A549 (cell line): ENCODE results near the gene PRR7. TPM values are rescaled to one million over a fixed set of nuclear protein-coding genes. Genes with fewer than 3 reads are reported as not detected.

ENCODE experiments used
- ATAC-seq, 2 experiments: fragments of 200-7000 bp in 1 of 2; fragments of >200 bp in 1 of 2; cut with Nextera tagmentation in 1 of 2; cut with Tn5 transposase in 1 of 2; 3 replicates each; pipeline versions ENCODE4 v1.8.0 to v1.9.1; 2018 to 2020; ENCODE audit warnings: mild to moderate bottlenecking in 1 of 2, moderate library complexity in 1 of 2
- CTCF ChIA-PET: fragments of 300-600 bp; sonication (Branson Sonifier 250); formaldehyde crosslinking; extraction: SDS; loops from one replicate; lab custom pipeline; 2021; ENCODE audit warnings: antibody characterized with exemption, inconsistent platforms; lab: Yijun Ruan, JAX
- POLR2A ChIA-PET: fragments of 350-600 bp; formaldehyde crosslinking; extraction: SDS; loops from one replicate; lab custom pipeline; 2021; ENCODE audit warnings: antibody characterized with exemption, inconsistent platforms; lab: Yijun Ruan, JAX
- DNase-seq, 2 experiments: peaks; one replicate each; pipeline versions ENCODE4 v3.0.0 to v3.0.0-alpha.2; 2011 to 2016; ENCODE audit warnings: low read depth in 1 of 2, low spot score in 1 of 2
- FAIRE-seq: peaks from 2 replicates; lab custom pipeline; 2011; peaks lifted over from hg19 to GRCh38; lab: Jason Lieb, UNC
- H3K27ac ChIP-seq, 2 experiments: fragments of >200 bp; sonication (Bioruptor Twin); formaldehyde crosslinking; 3 replicates each; pipeline ENCODE4 v1.5.1; 2016 to 2017
- H3K4me1 ChIP-seq: fragments of >200 bp; sonication (Bioruptor Twin); formaldehyde crosslinking; 3 replicates; pipeline ENCODE4 v1.6.1; 2016
- H3K4me2 ChIP-seq: fragments of >200 bp; sonication (Bioruptor Twin); formaldehyde crosslinking; 3 replicates; pipeline ENCODE4 v1.6.1; 2016
- H3K4me3 ChIP-seq: fragments of >200 bp; sonication (Bioruptor Twin); formaldehyde crosslinking; 3 replicates; pipeline ENCODE4 v1.5.1; 2016
- H3K9me3 ChIP-seq: fragments of >200 bp; sonication (Bioruptor Twin); formaldehyde crosslinking; 3 replicates; pipeline ENCODE4 v1.6.1; 2016
- CBX8 ChIP-seq: fragments of 200-600 bp; sonication (generic); IDR thresholded peaks from 2 replicates; pipeline ENCODE4 v1.6.1; 2016
- CHD2 ChIP-seq: fragments of 150-350 bp; IDR thresholded peaks from 2 replicates; pipeline ENCODE4 v1.6.1; 2014; ENCODE audit warnings: low read length; ENCODE audit not compliant: partially characterized antibody
- EHF ChIP-seq: fragments of 250-450 bp; sonication (Bioruptor Pico); IDR thresholded peaks from 2 replicates; pipeline ENCODE4 v1.5.0; 2020; ENCODE audit warnings: mild to moderate bottlenecking
- FOSL2 ChIP-seq, 2 experiments: fragments of 450-650 bp in 1 of 2; fragments of >200 bp in 1 of 2; sonication (Bioruptor Twin) in 1 of 2; formaldehyde crosslinking; IDR thresholded peaks; 2 replicates each; pipeline versions ENCODE4 v1.5.0 to v1.6.1; 2016 to 2020; ENCODE audit warnings: mild to moderate bottlenecking in 1 of 2, moderate library complexity in 1 of 2
- FOXS1 ChIP-seq: fragments of 250-450 bp; sonication (Bioruptor Pico); IDR thresholded peaks from 2 replicates; pipeline ENCODE4 v1.5.0; 2020; ENCODE audit warnings: mild to moderate bottlenecking, moderate library complexity
- GATA3 ChIP-seq: IDR thresholded peaks from 2 replicates; pipeline ENCODE4 v1.6.1; 2012; ENCODE audit warnings: borderline replicate concordance
- JUNB ChIP-seq: fragments of >200 bp; sonication (Bioruptor Twin); formaldehyde crosslinking; IDR thresholded peaks from 2 replicates; pipeline ENCODE4 v1.6.1; 2016
- RAD21 ChIP-seq, 2 experiments: fragments of >200 bp in 1 of 2; sonication (Bioruptor Twin) in 1 of 2; formaldehyde crosslinking in 1 of 2; IDR thresholded peaks in 1 of 2; conservative IDR thresholded peaks in 1 of 2; 2 replicates in 1 of 2; 3 replicates in 1 of 2; pipeline ENCODE4 v1.6.1; 2012 to 2018; ENCODE audit warnings: inconsistent platforms in 1 of 2
- SMC3 ChIP-seq: fragments of >200 bp; sonication (Bioruptor Twin); formaldehyde crosslinking; IDR thresholded peaks from 3 replicates; pipeline ENCODE4 v1.6.1; 2018; ENCODE audit warnings: inconsistent platforms
- SREBF2 ChIP-seq: fragments of 450-650 bp; IDR thresholded peaks from 2 replicates; pipeline ENCODE4 v1.6.1; 2014; ENCODE audit warnings: mild to moderate bottlenecking, moderate library complexity
- TP53 ChIP-seq: fragments of 250-450 bp; sonication (Bioruptor Pico); IDR thresholded peaks from 2 replicates; pipeline ENCODE4 v1.5.0; 2021; ENCODE audit warnings: mild to moderate bottlenecking, moderate library complexity
- ZFP36 ChIP-seq: fragments of 450-650 bp; IDR thresholded peaks from 2 replicates; pipeline ENCODE4 v1.6.1; 2014; ENCODE audit warnings: borderline replicate concordance; ENCODE audit not compliant: partially characterized antibody
- ZSCAN20 ChIP-seq: fragments of 250-450 bp; sonication (Bioruptor Pico); IDR thresholded peaks from 2 replicates; pipeline ENCODE4 v1.8.0; 2022; ENCODE audit warnings: mild to moderate bottlenecking, moderate library complexity
- WGBS: methylation state at CpG from one replicate; pipeline ENCODE4 v1.1.6; 2017; ENCODE audit errors: missing lambda C conversion rate; 5-methylcytosine and 5-hydroxymethylcytosine counted together
- polyA plus RNA-seq, 4 experiments: library from polyadenylated mRNA; depleted of rRNA in 3 of 4; stranded (reverse); fragments of >200 nt; fragmentation: RNase III in 1 of 4; extraction: RNeasy Plus Mini Kit Qiagen cat#74134 plus additional on column Dnase treatment in 1 of 4; gene quantifications; 2 replicates in 3 of 4; 3 replicates in 1 of 4; pipeline ENCODE4 v1.2.3, GENCODE V29; 2011 to 2017
- TF ChIP-seq, protein P1 (sequence below): fragments of >200 bp; sonication (Bioruptor Twin); formaldehyde crosslinking; IDR thresholded peaks from 3 replicates; pipeline ENCODE4 v1.5.1; 2016
- TF ChIP-seq, protein P2 (sequence below): IDR thresholded peaks from 2 replicates; pipeline ENCODE4 v1.6.1; 2012
- TF ChIP-seq, protein P3 (sequence below): fragments of 250-450 bp; sonication (Bioruptor Pico); IDR thresholded peaks from 2 replicates; pipeline ENCODE4 v1.5.0; 2021; ENCODE audit warnings: mild to moderate bottlenecking, moderate library complexity, borderline replicate concordance
- TF ChIP-seq, protein P4 (sequence below): fragments of >200 bp; sonication (Bioruptor Twin); formaldehyde crosslinking; IDR thresholded peaks from 3 replicates; pipeline ENCODE4 v1.6.1; 2016
- TF ChIP-seq, protein P5 (sequence below): fragments of 250-450 bp; sonication (Bioruptor Pico); IDR thresholded peaks from 2 replicates; pipeline ENCODE4 v1.5.0; 2020; ENCODE audit warnings: low read depth, mild to moderate bottlenecking, moderate library complexity
- TF ChIP-seq, protein P6 (sequence below): IDR thresholded peaks from 2 replicates; pipeline ENCODE4 v1.6.1; 2012; ENCODE audit warnings: low read depth, borderline replicate concordance

PRR7 gene
- polyA plus RNA-seq, 2 of the 4 experiments (the other 2 are of a cell fraction), result 2.2 to 11.0 TPM

DNA sequence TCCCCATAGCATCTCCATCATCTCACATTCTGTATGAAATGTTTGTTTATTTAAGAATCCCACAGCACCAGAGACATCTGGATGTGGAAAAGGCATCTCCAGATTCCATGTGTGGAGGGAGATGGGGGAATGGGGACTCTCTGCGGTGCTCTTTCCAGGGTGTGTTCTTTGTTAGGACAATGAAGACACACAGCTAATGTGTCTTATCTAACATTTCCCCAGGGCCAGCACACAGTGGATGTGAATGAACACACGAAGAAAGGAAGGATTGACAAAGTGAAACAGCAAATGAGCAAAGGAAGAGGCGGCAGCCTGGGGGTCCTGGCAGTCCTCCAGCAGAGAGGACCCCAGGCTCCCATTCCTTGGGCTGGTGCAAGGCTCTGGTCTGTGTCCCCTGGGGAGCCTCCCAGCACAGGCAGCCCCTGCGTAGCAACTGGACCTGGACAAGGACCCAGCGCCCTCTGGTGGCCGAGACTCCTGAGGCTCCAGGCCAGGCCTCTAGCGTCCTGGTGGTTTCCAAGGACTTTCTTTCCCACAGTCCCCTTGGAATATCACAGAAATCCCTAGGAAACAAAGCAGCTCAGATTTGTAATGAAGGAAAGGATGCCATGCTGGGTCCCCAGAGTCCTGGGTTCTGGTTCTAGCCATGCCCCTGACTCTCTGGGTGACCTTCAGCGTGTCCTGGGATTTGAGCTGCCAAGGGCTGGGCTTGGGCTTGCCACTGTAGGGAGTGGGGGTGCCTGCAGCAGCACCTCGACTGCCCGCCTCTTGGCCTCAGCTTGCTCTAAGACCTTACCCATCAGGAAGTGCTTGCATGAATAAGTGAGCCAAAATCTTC lies 54.3 kb downstream of the PRR7 start:
- FAIRE-seq, result no peak
- POLR2A ChIA-PET, result no interaction called here
- 0 out of 6 replicates have a peak overlapping the region, but pooled peaks of 1 of the 2 experiments have one; percentile 29 for H3K27ac ChIP-seq
- peaks cover 16% of the 10 kb centered on the region for H3K4me1 ChIP-seq
- H3K4me3 ChIP-seq, result no peak overlapping the region
- DNase-seq, result peak; percentile 83 to 88
- H3K9me3 ChIP-seq, result no peaks in the 10 kb centered on the region
- H3K4me2 ChIP-seq, result no peak overlapping the region
- CTCF ChIA-PET, result interaction anchor here (0.7 to 18.1 kb wide), 47 partner anchors 9 to 364 kb away, joined by 3 to 354 read pairs (median 5); partner anchors contain the start of genes DDX41, DOK3, GRK6 and PFN3
- 24% methylated on average over 10 of the region's 10 CpGs for WGBS
- ATAC-seq, result peak; percentile 48 to 70
- TF ChIP-seq, protein P1, sequence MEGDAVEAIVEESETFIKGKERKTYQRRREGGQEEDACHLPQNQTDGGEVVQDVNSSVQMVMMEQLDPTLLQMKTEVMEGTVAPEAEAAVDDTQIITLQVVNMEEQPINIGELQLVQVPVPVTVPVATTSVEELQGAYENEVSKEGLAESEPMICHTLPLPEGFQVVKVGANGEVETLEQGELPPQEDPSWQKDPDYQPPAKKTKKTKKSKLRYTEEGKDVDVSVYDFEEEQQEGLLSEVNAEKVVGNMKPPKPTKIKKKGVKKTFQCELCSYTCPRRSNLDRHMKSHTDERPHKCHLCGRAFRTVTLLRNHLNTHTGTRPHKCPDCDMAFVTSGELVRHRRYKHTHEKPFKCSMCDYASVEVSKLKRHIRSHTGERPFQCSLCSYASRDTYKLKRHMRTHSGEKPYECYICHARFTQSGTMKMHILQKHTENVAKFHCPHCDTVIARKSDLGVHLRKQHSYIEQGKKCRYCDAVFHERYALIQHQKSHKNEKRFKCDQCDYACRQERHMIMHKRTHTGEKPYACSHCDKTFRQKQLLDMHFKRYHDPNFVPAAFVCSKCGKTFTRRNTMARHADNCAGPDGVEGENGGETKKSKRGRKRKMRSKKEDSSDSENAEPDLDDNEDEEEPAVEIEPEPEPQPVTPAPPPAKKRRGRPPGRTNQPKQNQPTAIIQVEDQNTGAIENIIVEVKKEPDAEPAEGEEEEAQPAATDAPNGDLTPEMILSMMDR, result peak; percentile 93
- TF ChIP-seq EHF (no peak), TP53 (CRISPR knock-in tag) (no peak), JUNB (no peak), CBX8 (no peak), SREBF2 (no peak), ZFP36 (no peak), SMC3 (peak; percentile 88), RAD21 (conservative IDR thresholded peaks at IDR 0.05 in 1 of 2, IDR thresholded peaks at IDR 0.05 in 1 of 2) (peak; percentile 84 to 86), FOSL2 (IDR thresholded peaks at IDR 0.05) (no peak), FOSL2 (CRISPR knock-in tag; IDR thresholded peaks at IDR 0.05) (no peak), ZSCAN20 (CRISPR knock-in tag) (no peak), CHD2 (no peak), FOXS1 (CRISPR knock-in tag) (no peak), GATA3 (no peak)
- TF ChIP-seq, protein P2, sequence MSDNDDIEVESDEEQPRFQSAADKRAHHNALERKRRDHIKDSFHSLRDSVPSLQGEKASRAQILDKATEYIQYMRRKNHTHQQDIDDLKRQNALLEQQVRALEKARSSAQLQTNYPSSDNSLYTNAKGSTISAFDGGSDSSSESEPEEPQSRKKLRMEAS, result no peak
- TF ChIP-seq, protein P3, sequence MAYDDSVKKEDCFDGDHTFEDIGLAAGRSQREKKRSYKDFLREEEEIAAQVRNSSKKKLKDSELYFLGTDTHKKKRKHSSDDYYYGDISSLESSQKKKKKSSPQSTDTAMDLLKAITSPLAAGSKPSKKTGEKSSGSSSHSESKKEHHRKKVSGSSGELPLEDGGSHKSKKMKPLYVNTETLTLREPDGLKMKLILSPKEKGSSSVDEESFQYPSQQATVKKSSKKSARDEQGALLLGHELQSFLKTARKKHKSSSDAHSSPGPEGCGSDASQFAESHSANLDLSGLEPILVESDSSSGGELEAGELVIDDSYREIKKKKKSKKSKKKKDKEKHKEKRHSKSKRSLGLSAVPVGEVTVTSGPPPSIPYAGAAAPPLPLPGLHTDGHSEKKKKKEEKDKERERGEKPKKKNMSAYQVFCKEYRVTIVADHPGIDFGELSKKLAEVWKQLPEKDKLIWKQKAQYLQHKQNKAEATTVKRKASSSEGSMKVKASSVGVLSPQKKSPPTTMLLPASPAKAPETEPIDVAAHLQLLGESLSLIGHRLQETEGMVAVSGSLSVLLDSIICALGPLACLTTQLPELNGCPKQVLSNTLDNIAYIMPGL, result no peak
- TF ChIP-seq, protein P4, sequence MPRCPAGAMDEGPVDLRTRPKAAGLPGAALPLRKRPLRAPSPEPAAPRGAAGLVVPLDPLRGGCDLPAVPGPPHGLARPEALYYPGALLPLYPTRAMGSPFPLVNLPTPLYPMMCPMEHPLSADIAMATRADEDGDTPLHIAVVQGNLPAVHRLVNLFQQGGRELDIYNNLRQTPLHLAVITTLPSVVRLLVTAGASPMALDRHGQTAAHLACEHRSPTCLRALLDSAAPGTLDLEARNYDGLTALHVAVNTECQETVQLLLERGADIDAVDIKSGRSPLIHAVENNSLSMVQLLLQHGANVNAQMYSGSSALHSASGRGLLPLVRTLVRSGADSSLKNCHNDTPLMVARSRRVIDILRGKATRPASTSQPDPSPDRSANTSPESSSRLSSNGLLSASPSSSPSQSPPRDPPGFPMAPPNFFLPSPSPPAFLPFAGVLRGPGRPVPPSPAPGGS, result no peak
- TF ChIP-seq, protein P5, sequence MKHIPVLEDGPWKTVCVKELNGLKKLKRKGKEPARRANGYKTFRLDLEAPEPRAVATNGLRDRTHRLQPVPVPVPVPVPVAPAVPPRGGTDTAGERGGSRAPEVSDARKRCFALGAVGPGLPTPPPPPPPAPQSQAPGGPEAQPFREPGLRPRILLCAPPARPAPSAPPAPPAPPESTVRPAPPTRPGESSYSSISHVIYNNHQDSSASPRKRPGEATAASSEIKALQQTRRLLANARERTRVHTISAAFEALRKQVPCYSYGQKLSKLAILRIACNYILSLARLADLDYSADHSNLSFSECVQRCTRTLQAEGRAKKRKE (CRISPR knock-in tag), result no peak
- TF ChIP-seq, protein P6, sequence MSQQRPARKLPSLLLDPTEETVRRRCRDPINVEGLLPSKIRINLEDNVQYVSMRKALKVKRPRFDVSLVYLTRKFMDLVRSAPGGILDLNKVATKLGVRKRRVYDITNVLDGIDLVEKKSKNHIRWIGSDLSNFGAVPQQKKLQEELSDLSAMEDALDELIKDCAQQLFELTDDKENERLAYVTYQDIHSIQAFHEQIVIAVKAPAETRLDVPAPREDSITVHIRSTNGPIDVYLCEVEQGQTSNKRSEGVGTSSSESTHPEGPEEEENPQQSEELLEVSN, result no peak
